ENCODE data around the gene TGOLN2.
"Not testable (repeated sequence)": the region's sequence is repeated elsewhere in the genome, so short reads cannot be mapped to it uniquely, and the experiment has no call there.

The TGOLN2 gene

DNA sequence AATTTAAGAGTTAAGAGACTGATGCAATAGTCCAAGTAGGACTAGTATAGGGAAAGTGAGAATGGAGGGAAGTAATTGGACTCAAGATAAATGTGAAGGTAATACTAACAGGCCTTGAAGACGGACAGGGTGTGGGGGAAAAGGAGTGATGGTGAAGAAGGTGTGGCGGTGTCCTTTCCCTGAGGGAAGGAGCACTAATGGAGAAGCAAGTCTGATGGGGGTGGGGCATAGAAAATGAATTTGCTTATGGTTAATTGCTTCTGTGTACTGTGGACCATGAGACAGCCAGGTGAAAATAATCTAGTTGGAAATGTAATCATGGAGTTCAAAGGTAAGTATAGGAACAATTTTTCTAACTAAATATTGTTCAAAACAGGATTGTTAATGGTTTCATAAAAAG is 7.1 kb upstream of the TGOLN2 start:
- DNase-seq, result no peak

DNA sequence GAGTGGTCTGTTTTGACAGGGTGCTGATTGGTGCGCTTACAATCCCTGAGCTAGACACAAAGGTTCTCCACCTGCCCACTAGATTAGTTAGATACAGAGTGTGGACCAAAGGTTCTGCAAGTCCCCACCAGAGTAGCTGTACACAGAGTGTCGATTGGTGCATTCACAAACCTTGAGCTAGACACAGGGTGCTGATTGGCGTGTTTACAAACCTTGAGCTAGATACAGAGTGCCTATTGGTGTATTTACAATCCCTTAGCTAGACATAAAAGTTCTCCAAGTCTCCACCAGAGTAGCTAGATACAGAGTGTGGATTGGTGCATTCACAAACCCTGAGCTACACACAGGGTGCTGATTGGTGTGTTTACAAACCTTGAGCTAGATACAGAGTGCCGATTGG is 6.1 kb upstream of the TGOLN2 start:
- not testable (repeated sequence) for DNase-seq

DNA sequence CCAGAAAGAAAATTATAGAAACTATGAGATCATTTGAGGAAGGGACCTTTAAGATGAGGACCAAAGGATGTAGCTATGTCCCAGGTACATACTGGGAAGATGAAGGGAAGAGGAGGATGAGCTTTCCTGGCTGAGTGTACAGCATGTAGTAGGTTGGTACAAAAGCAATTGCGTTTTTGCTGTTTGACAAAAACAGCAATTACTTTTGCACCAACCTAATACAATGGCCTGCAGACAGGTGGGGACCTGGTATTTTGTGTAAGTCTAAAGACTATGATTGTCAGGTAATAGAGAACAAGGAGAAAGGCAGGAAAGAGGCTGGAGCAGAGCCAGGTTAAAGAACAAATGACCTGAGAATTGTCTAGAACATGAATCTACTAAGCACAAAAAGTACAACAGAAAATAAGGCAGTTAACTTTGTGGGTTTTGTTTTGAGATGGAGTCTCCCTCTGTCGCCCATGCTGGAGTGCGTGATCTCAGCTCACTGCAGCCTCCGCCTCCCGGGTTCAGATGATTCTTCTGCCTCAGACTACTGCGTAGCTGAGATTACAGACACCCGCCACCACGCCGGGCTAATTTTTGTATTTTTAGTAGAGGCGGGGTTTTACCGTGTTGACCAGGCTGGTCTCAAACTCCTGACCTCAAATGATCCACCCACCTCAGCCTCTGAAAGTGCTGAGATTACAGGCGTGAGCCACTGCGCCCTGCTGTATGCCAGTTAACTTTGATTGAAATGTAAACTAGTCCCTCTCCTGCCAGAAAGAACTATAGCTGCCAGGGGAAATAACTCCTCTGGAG is 3.2 kb upstream of the TGOLN2 start:
- no peak for DNase-seq

DNA sequence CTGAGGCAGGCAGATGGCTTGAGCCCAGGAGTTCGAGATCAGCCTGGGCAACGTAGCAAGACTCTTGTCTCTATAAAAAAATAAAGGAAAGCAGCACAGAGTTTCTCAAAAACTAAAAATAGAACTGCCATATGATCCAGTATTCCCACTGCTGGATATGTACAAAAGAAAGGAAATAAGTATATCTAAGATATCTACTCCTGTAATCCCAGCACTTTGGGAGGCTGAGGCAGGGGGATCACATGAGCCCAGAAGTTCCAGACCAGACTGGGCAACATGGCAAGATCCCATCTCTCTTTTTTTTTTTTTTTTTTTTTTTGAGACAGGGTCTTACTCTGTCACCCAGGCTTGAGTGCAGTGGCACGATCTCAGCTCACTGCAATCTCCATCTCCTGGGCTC is 1.9 kb upstream of the TGOLN2 start:
- DNase-seq, result not testable (repeated sequence)

DNA sequence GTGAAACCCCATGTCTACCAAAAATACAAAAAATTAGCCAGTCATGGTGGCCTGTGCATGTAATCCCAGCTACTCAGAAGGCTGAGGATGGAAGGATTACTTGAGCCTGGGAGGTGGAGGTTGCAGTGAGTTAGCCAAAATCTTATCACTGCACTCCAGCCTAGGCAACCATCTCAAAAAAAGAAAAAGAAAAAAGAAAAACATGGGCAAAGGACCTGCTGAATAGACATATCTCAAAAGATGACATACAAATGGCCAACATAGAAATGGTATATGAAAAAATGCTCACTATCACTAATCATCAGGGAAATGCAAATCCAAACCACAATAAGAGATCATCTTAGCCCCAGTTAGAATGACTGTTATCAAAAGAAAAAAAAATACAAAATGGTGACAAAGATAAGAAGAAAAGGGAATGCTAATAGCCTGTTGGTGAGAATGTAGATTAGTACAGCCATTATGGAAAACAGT is 1.4 kb upstream of the TGOLN2 start:
- peak; percentile 72 for DNase-seq

DNA sequence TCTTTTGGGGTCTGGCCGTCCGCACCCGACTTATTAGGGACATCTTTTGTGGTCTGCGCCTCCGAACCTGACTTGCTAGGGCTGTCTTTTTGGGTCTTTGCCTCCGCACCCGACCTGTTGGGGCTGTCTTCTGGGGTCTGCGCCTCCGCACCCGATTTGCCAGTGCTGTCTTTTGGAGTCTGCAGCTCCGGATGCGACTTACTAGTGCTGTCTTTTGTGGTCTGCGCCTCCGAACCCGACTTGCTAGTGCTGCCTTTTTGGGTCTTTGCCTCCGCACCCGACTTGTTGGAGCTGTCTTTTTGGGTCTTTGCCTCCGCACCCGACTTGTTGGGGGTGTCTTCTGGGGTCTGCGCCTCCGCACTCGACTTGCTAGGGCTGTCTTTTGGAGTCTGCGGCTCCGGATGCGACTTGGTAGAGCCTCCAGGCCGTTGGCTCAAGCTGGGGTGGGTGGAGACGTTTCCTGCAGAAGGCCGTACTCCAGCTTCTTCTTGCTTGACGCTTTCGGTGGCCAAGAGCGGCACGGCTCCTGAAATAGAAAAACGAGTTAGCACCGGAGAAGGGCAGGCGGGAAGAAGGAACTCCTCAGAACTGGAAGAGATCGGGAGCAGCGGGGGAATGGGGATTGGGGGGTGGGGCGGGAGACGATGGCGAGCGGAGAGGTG is 498 bp downstream of the TGOLN2 start:
- peak; percentile 56 for DNase-seq

DNA sequence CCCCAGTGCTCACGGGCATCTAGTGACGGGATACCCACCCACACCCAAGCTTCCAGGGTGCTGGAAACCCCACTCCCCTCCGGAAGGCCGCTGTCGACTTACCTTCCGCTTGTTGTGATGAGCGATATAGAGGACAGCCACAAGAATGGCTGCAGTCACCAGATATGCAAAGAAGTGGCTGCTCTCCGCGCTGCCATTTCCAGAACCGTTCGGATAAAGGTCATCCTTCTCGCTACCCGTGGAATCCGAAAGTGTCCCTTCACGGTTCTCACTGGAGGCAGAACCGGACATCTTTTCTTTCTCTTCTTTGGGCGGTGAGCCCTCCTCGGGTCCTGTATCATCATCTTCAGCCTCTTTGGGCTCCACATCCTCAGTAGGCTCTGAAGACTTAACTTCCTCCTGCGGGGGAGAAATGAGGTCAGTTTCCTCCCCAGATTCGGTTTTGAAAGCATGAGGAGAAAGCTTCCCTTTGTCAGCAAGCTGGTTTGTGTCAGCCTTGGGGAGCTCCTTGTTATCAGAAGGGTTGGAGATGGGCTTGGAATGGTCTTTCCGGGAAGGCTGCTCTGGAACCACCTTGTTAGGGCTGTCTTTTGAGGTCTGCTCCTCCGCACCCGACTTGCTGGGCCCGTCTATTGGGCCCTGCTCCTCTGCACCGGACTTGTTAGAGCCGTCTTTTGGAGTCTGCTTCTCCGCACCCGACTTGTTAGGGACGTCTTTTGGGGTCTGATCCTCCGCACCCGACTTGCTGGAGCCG is 1.2 kb downstream of the TGOLN2 start:
- DNase-seq, result peak; percentile 50

DNA sequence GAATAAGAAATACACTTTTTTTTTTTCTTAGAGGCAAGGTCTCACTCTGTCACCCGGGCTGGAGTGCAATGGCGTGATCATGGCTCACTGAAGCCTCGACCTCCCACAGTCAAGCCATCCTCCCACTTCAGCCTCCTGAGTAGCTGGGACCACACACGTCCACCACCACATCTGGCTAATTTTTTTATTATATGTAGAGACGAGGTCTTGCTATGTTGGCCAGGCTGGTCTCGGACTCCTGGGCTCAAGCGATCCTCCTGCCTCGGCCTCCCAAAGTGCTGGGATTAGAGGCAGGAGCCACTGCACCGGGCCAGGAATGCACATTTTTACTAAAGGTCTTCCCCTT is 2.4 kb downstream of the TGOLN2 start:
- DNase-seq, result no peak

DNA sequence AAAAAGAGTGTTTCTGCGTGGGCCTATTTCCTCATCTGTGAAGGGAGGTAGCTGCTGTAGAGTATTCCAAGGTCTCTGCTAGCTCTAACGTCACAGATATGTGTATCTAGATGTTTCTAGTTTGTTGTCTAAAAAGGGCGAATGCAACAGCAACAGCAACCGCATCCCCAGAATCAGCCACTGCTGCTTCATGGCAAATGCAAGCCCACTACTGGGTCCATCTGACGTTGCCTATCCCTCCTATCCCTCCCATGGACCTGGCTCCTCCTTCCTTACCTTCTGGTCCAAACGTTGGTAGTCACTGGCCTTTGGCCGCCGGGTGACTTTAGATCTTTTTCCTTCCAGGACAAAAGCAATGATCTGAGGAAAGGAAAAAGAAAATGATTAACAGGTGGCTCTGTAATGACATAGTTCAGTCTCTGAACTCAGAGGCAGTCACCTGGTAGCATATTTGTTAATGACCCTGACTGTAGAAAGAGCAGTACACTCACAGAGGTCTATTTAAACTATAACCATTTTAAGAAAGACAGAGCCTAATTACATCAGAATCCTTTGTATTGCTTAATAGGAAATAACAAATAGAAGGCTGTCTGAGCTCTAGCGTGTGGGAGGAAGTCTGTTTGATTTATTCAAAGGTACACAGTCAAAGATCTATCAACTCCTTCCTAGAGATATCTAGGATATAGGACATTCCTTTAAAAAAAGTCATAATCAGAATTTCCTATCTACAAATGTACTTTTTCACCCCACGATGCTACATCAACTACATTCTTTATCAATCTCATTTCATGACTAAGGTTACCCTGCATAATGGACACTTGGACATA is 2.9 kb downstream of the TGOLN2 start:
- DNase-seq, result no peak

DNA sequence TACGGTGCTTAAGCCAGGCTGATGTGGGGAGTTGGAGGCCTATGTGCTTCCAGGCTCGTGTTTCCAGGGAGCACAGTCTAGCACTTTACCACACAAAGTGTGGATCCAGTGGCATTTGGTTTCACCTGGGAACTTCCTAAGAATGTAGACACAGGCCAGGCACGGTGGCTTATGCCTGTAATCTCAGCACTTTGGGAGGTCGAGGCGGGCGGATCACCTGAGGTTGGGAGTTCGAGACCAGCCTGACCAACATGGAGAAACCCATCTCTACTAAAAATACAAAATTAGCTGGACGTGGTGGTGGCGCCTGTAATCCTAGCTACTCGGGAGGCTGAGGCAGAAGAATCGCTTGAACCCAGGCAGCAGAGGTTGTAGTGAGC is 3.8 kb downstream of the TGOLN2 start:
- not testable (repeated sequence) for DNase-seq

DNA sequence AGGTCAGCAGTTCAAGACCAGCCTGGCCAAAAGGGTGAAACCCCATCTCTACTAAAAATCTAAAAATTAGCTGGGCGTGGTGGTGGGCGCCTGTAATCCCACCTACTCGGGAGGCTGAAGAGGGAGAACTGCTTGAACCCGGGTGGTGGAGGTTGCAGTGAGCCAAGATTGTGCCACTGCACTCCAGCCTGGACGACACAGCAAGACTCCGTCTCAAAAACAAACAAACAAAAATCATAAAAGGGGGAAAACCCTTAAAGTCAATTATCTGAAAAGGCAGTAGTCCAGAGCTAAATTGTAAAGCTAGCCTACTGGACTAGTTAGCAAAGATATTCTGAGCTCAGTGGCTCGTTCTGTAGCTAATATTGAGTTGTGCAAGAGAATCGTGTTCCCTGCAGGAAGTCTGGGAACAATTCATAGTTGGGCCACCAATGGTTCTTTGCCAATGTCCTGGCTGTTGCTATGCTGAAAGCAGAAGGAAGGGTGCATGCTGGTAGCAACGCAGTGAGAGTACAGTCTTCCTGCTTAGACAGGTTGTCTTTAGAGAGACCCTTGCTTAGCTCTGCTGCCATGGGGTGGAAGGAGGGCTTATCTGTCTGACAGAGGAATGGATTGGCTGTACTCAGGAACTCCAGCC is 4.3 kb downstream of the TGOLN2 start:
- no peak for DNase-seq

DNA sequence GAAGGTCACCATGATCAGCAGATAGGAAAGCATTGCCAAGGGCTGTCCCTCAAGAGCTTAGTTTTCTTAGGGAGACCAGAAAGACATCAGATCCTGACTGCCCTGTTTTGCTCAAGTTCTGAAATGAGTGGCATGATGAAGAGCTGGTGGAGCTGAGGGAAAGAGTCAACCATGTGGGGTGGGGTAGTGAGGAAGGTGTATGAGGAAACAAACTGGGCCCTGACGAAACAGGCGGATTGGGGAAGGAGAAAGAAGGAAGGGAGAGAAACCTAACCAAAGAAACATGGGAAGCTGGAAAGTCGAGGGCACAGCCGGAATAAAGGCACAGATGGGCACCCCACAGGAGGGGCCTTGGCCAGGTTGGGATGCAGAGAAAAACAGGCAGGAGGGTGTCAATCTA is 8.0 kb downstream of the TGOLN2 start:
- no peak for DNase-seq

DNA sequence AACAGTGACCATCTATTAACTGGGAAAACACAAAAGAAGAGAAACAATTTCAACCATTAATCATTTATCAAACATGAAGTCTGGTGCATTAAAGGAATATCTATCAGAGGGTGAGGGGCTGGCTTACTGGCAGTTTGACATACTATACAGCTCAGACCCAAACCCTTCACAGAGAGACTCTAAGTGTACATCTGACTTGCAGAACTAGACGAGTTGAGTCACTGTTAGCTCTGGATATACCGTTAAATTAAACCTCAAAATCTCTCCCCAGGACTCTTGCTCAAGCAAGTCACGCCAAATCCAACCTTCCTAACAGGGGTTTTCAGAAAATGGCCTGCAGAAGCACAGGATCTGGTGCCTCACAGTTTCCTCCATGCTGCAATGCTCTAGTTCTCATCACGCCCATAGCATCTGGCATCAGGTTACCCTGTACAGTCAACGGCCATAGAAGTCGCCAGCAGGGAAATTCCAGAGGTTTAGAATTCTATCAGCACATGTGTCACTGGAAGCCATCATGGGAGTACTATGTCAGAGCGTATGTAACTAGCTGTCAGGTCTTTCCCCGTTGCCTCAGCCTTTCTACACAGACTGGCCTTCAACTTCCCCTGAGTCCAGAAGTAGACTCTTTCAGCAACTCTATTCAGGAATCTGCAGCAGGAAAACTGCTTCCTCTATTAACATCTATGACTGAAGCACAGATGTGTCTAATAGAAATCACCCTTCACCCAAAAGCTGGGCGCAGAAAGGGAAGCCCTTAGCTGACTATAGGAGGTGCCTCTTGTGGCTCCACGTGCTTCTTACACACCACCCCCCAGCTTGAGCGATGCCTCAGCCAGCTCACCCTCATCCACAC is 9.3 kb downstream of the TGOLN2 start:
- DNase-seq, result no peak

DNA sequence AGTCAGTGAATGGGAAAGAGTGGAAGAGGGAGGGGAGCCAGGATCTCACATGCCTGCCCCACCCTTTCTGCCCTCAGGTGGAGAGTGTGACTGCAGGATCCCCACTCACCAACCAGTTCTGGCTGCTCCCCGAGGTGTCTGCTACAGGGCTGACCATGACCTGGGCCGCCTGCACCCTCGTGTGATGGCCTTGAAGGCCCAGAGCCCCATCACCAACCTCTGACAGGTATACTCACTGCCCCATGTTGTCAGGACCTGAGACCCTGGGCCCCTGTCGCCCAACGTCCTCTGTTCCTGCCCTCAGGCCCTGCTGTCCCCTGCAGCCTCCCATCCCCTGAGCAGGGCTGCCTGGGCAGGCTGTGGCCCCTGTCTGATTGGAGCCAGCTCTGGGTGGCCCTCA is 11.9 kb downstream of the TGOLN2 start:
- not testable (repeated sequence) for DNase-seq

DNA sequence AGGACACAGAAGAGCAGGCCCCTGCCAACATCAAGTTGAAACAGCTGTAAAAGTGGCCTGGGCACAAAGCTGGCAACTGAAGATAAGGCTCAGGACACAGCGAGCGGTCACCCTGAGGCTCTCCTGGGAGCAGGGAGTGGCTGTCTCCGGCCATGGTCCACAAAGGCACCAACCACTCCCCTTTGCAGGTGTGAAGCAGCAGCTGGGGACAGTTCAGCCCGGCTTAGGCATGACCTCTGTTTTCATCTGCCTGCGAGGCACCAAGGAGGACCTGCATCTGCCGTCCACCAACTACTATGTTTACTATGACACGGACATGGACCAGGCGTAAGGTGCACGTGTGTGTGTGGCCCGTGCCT is 12.9 kb downstream of the TGOLN2 start:
- DNase-seq, result no peak

DNA sequence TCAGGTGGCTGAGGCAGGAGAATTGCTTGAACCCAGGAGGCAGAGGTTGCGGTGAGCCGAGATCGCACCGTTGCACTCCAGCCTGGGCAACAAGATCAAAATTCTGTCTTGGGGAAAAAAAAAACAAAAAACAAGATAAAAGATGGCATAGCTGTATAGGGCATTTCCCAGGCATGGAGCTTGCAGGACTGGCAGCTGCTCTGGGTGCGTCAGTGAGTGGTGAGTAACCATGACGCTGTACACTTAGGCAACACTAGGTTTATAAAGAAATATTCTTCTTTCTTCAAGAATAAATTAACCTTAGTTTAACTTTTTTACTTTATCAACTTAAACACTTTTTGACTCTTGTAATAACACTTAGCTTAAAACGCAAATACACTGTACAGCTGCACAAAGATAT is 15.4 kb downstream of the TGOLN2 start:
- no peak for DNase-seq

DNA sequence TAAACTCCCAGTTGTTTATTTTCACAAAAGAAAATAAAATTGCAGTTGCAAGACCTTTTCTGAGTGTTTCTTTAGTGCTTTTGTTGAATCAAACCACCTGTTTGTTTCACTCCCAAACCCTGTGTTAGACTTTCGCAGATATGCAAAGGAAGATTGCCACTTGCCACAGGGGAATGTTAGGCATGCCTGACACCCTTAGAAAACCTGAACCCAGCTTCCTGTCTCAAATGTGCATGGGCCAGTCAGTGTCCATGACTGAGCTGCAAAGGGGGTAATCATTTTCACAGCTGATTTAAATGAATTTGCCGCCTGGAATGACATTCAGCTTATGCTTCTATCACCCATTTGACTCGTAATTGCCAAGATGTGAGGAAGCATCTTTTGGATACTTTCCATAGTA is 17.5 kb downstream of the TGOLN2 start:
- no peak for DNase-seq

DNA sequence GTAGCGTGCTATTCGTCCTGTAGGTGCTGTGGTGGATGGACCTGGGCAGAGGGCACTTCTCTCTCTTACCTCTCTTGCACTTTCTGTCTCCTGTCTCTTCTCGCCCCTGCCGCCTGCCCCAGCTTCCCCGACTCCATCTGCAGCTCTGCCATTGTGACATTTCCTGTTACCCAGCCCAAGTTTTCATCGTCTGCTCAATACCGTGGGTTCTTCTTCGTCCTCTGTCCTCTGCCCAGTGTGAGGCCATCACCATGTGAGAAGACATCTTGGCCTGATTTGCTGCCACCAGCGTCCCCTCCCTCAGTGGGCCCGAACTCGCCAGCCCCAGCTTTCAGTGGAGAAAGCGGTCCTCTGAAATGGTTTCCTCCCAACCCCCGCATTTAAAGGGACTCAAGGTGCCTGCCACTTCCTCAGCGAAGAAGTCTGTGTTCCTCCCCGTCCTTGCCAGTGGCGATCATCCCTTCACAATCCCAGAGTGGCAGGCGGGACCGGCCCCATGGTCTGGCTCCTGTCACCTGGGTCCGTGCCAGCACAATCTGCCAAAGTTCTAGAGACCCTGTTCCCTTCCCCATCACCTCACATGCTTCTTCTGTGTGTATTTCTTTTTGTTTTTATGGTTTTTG is 18.0 kb downstream of the TGOLN2 start:
- DNase-seq, result no peak

DNA sequence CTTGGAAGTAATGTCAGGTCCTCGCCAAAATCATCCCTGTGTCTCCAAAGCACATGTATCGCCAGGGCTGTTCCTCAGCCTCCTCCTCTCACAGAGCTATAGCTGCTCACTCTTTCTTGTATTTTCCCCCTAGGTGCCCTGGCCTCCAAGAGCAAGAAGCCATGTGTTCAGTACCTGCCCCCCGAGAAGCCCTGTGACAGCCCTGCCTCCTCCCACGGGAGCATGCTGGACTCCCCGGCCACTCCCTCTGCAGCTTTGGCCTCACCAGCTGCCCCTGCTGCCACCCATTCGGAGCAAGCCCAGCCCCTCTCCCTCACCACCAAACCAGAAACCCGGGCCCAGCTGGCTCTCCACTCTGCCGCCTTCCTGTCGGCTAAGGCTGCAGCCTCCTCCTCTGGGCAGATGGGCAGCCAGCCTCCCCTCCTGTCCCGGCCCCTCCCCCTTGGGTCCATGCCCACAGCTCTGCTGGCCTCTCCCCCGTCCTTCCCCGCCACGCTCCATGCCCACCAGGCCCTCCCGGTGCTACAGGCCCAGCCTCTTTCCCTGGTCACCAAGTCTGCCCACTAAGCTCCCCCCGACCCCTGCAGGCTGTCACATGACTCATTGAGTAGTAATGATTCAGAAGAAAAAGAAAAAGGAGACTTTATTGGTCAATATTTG is 18.8 kb downstream of the TGOLN2 start:
- no peak for DNase-seq

DNA sequence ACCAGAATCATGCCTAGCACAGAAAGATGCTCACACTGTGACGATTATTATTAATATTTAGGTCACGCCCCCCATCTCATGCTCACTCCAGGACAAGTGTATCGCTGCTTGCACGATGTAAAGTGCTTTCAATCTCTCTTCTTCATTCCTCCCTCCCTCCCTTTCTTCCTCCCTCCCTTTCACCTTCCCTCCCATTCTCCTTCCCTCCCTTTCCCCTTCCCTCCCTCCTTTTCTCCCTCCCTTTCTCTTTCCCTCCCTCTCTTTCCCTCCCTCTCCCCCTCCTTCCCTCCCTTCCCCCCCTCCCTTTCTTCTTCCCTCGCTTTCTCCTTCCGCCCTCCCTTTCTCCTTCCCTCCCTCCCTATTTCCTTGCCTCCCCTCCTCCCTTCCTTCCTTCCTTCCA is 19.6 kb downstream of the TGOLN2 start:
- no peak for DNase-seq

DNA sequence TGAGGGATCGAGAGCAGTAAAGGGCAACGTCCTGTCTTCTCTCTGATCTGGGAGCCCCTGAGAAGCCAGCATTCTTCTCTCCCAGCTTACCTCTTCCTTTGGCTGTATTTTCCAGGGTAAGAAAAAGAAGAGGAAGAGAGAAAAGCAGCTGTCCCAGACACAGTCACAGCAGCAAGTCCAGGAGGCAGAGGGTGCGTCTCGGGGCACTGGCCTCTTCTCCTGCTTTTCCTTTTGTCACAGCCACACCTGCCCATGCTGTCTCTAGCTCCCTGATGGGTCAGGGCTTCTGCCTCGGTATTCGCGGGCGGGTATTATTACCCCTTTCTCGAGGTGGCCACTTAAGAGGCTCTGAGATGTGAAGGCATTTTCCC is 20.3 kb downstream of the TGOLN2 start:
- no peak for DNase-seq

Data from hematopoietic multipotent progenitor cell treated with erythropoietin and hydrocortisone succinate and interleukin-3 and kit ligand, for 8 days (in vitro differentiated cells).